ENCODE measurements around the gene MICAL3. TPM values are rescaled to one million over a fixed set of nuclear protein-coding genes. Genes with fewer than 3 reads are reported as not detected.
"Not testable (repeated sequence)": the region's sequence is repeated elsewhere in the genome, so short reads cannot be mapped to it uniquely, and the experiment has no call there.

The MICAL3 gene
- total and polyA plus RNA-seq, 2 experiments from 2014 or later: 27.3 to 76.9 TPM

DNA sequence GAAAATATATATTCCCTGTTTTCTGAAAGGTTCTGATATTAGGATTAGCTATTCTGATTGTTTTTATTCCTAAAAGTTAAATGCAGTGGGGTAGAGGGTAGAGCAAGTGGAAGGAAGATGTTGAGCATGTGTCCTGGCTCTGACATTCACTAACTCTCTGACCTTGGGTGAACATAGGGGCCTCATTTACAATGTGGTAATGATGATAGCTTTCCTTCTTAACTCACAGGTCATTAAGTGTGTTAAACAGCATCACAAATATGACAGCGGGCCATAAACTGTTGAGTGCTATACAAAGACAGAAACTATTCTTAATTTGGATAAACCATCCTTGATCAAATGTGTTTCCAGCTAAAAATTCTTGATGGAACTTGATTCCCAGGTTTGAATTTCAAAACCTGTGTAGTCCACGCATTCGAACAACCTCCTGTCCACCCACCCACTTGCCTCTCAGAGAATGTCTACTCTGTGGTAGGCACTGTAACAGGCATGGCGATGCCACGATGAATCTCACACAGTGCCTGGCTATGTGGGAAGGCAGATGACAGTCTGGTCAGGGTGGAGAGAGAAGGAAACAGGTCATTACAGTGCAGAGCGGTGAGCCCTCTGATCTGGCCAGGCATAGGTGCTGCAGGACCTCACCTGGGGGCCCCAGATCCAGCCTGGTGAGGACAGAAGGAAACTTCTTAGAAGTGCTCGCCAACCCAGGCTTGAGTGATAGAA, 34.2 kb upstream of the MICAL3 start:
- no peak for DNase-seq (ENCODE audit: low read depth in 1 of 2, low spot score in 1 of 2)
- no peaks in the 10 kb centered on the region for H3K36me3 ChIP-seq
- H3K4me3 ChIP-seq: no peak overlapping the region
- TF ChIP-seq, protein P1, sequence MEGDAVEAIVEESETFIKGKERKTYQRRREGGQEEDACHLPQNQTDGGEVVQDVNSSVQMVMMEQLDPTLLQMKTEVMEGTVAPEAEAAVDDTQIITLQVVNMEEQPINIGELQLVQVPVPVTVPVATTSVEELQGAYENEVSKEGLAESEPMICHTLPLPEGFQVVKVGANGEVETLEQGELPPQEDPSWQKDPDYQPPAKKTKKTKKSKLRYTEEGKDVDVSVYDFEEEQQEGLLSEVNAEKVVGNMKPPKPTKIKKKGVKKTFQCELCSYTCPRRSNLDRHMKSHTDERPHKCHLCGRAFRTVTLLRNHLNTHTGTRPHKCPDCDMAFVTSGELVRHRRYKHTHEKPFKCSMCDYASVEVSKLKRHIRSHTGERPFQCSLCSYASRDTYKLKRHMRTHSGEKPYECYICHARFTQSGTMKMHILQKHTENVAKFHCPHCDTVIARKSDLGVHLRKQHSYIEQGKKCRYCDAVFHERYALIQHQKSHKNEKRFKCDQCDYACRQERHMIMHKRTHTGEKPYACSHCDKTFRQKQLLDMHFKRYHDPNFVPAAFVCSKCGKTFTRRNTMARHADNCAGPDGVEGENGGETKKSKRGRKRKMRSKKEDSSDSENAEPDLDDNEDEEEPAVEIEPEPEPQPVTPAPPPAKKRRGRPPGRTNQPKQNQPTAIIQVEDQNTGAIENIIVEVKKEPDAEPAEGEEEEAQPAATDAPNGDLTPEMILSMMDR (IDR thresholded peaks at IDR 0.05; ENCODE audit: low read depth, low read length): no peak
- no peaks in the 10 kb centered on the region for H3K9me3 ChIP-seq (ENCODE audit: low read depth)
- no peaks in the 10 kb centered on the region for H3K27me3 ChIP-seq
- peaks cover 11% of the 10 kb centered on the region for H3K4me1 ChIP-seq (ENCODE audit: low read depth)
- H3K27ac ChIP-seq: no peak overlapping the region

DNA sequence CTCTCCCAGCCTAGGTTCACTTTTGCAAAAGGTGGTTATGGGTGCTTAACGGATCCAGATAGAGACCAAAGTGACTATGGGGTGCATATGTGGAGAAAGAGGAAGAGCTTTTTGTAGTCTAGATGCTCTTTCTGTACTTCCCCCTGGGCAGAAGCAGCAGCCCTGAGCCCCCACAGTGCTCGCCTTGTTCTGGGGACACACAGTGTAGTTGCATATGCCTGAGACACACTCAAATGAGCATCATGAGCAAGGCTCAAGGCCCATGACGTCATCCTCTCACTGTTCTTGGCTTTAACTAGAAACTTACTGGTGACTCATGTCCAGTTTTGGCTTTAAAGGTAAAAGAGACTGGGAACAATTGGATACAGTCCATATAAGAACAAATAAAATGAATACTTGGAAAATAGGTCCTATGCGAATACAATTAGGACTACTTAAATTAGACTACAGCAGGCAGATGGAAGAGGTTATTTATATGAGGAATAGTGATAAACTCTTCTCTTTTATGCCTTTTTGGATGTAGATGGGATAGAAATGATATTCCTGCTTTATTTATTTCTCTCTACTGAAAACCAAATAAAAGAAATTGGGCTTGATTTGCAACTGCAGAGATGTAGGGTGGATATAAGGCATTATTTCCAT, 33.3 kb upstream of the MICAL3 start:
- Histone ChIP-seq H3K27ac (no peak overlapping the region), H3K4me3 (no peak overlapping the region), H3K4me1 (ENCODE audit: low read depth) (peaks cover 11% of the 10 kb centered on the region), H3K27me3 (no peaks in the 10 kb centered on the region), H3K9me3 (ENCODE audit: low read depth) (no peaks in the 10 kb centered on the region), H3K36me3 (no peaks in the 10 kb centered on the region)
- DNase-seq (ENCODE audit: low read depth in 1 of 2, low spot score in 1 of 2): peak in 1 of 2 donors; percentile 98
- TF ChIP-seq, protein P1 (IDR thresholded peaks at IDR 0.05; ENCODE audit: low read depth, low read length): no peak

DNA sequence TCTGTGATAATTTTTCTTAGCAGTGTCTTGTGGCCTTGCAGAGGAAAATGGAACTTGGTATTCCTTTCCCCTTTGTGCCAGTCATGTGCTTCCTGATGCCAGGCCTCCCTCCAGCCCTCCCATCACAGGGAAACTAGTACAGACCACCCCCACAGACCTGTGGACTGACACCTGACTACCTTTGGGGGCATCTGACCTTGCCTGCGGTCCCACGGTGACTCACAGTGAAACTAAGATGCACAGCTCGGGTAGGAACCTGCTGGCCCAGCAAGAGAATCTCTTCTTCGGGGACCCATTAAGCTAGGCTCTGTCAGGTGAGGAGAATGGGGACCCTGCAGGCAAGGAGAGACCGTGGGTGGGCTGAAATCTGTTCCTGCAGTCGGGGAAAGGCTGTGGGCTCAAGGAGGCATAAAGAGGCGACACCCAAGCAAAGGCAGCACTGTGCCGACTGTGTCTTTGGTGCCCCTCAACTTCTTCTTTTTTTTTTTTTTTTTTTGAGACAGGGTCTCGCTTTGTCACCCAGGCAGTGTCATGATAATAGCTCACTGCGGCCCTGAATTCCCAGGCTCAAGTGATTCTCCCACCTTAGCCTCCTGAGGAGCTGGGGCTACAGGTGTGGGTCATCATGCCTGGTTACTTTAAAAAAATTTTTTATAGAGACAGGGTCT, 32.6 kb upstream of the MICAL3 start:
- Histone ChIP-seq H3K27ac (no peak overlapping the region), H3K27me3 (no peaks in the 10 kb centered on the region), H3K4me1 (ENCODE audit: low read depth) (peaks cover 11% of the 10 kb centered on the region), H3K36me3 (no peaks in the 10 kb centered on the region), H3K4me3 (no peak overlapping the region), H3K9me3 (ENCODE audit: low read depth) (no peaks in the 10 kb centered on the region)
- DNase-seq (ENCODE audit: low read depth in 1 of 2, low spot score in 1 of 2): no peak
- TF ChIP-seq, protein P1 (IDR thresholded peaks at IDR 0.05; ENCODE audit: low read depth, low read length): no peak

DNA sequence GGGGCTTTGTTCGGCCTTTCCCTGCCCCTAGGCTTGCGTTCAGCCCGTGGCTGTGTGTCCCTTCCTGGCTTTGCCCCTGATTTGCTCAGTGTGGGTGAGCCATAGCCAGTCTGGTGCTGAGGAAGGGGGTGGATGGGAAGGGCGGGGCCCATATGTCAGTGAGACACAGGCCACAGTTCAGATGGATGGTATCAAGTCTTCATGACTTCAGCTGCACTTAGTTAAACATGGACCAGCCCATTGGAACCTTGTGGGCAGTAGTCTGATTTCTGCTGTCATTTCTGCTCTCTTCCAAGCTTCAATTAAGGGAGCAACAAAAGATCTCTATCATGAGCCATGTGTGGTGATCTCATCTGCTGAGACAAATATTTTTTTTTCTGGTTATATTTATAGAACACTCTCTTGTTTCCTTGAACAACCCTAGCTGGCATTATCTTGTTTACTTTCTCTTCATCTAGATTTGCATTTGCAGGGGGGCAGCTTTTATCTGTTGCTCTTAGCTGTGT, 31.9 kb upstream of the MICAL3 start:
- Histone ChIP-seq H3K36me3 (no peaks in the 10 kb centered on the region), H3K27me3 (no peaks in the 10 kb centered on the region), H3K9me3 (ENCODE audit: low read depth) (no peaks in the 10 kb centered on the region), H3K4me3 (no peak overlapping the region), H3K4me1 (ENCODE audit: low read depth) (peaks cover 11% of the 10 kb centered on the region), H3K27ac (no peak overlapping the region)
- no peak for DNase-seq (ENCODE audit: low read depth in 1 of 2, low spot score in 1 of 2)
- TF ChIP-seq, protein P1 (IDR thresholded peaks at IDR 0.05; ENCODE audit: low read depth, low read length): no peak

DNA sequence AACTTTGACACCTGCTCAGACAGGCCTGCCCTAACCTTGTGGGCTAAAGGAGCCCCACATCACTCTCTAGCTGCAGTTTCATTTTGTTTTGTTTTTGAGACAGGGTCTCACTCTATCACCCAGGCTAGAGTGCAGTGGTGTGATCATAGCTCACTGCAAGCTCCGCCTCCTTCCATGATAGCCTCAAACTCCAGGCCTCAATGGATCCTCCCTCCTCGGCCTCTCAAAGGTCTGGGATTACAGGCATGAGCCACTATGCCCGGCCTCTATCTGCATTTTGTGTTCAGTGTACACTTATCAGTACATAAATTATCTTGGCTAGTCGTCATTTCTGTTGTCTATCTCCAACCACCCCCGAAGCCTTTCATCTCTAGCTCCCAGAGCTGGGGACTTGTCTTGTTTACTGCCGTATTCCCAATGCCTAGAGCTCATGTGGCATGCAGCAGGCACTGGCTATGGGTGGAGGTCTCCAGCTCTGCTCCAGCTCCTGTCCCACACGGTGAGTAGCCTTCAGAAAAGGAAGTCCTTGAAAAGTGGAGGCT, 31.3 kb upstream of the MICAL3 start:
- no peak overlapping the region for H3K27ac ChIP-seq
- no peak overlapping the region for H3K4me3 ChIP-seq
- H3K36me3 ChIP-seq: no peaks in the 10 kb centered on the region
- TF ChIP-seq, protein P1 (IDR thresholded peaks at IDR 0.05; ENCODE audit: low read depth, low read length): no peak
- H3K4me1 ChIP-seq (ENCODE audit: low read depth): peaks cover 11% of the 10 kb centered on the region
- no peaks in the 10 kb centered on the region for H3K27me3 ChIP-seq
- no peak for DNase-seq (ENCODE audit: low read depth in 1 of 2, low spot score in 1 of 2)
- no peaks in the 10 kb centered on the region for H3K9me3 ChIP-seq (ENCODE audit: low read depth)

DNA sequence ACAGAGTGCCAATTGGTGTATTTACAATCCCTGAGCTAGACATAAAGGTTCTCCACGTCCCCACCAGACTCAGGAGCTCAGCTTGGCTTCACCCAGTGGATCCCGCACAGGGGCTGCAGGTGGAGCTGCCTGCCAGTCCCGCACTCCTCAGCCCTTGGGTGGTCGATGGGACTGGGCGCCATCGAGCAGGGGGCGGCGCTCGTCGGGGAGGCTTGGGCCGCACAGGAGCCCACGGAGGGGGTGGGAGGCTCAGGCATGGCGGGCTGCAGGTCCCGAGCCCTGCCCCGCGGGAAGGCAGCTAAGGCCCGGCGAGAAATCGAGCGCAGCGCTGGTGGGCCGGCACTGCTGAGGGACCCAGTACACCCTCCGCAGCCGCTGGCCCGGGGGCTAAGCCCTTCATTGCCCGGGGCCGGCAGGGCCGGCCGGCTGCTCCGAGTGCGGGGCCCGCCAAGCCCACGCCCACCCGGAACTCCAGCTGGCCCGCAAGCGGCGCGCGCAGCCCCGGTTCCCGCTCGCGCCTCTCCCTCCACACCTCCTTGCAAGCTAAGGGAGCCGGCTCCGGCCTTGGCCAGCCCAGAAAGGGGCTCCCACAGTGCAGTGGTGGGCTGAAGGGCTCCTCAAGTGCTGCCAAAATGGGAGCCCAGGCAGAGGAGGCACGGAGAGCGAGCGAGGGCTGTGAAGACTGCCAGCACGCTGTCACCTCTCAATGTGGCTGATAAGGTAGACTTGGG, 29.0 kb upstream of the MICAL3 start:
- H3K27me3 ChIP-seq; H3K4me1 ChIP-seq (ENCODE audit: low read depth); H3K4me3 ChIP-seq; H3K27ac ChIP-seq; H3K36me3 ChIP-seq; H3K9me3 ChIP-seq (ENCODE audit: low read depth); DNase-seq (ENCODE audit: low read depth in 1 of 2, low spot score in 1 of 2): not testable (repeated sequence)

DNA sequence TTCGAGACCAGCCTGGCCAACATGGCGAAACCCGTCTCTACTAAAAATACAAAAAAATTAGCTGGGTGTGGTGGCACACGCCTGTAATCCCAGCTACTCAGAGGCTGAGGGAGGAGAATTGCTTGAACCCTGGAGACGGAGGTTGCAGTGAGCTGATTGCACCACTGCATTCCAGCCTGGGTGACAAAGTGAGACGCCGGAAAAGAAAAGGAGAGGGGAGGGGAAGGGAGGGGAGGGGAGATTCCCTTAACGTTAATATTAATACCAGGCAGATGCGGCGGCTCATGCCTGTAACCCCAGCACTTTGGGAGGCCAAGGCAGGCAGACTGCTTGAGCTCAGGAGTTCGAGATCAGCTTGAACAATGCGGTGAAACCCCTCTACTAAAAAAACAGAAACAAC, 26.8 kb upstream of the MICAL3 start:
- H3K36me3 ChIP-seq; H3K4me1 ChIP-seq (ENCODE audit: low read depth); H3K27ac ChIP-seq; H3K4me3 ChIP-seq; H3K9me3 ChIP-seq (ENCODE audit: low read depth); H3K27me3 ChIP-seq; DNase-seq (ENCODE audit: low read depth in 1 of 2, low spot score in 1 of 2): not testable (repeated sequence)
